Measurements from ENCODE around the gene GPR171. TPM values are rescaled to one million over a fixed set of nuclear protein-coding genes. Genes with fewer than 3 reads are reported as not detected.

Gene GPR171
- total RNA-seq, 1 donor from 2014 or later, result not detected

GRCh38 chr3:151199554-151200438 lies 3.2 kb downstream of the GPR171 start:
- no peaks in the 10 kb centered on the region for H3K27me3 Mint-ChIP-seq (ENCODE audit: insufficient read depth, low read depth)

DNA sequence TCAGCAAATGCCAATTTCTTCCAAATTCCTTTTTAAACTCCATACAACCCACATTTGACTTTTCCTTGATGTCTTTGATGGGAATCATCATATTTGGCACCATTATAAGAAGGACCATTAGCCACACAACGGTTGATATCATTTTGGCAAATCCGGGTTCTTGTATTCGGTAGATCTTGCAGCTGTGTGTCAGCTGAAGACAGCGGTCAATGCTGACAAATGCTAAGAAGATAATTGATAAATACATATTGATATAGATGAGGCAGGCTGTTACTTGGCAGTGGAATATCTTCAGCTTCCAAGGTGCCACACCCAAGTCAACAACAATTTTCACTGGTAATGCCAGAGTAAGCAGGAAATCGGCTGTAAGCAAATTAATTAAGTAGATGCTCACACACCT lies 4.2 kb downstream of the GPR171 start:
- no peak overlapping the region for H3K27ac Mint-ChIP-seq

More at GRCh38 chr3:151199554-151200438, 3.2 kb downstream of the GPR171 start:
- no peak overlapping the region for H3K4me3 ChIP-seq
- no peaks in the 10 kb centered on the region for H4K20me1 ChIP-seq (ENCODE audit: low read depth)
- no peak overlapping the region for H3K9ac ChIP-seq
- H3K27ac ChIP-seq, result no peak overlapping the region
- TF ChIP-seq EZH2 (IDR thresholded peaks at IDR 0.05) (no peak), CTCF (IDR thresholded peaks at IDR 0.05) (no peak), EZH2phosphoT487 (IDR thresholded peaks at IDR 0.05) (no peak)
- no peaks in the 10 kb centered on the region for H3K9me3 Mint-ChIP-seq
- no peaks in the 10 kb centered on the region for H3K9me3 ChIP-seq (ENCODE audit: low read depth)
- H3K36me3 Mint-ChIP-seq, result peaks cover 2% of the 10 kb centered on the region
- no peak overlapping the region for H3K4me3 Mint-ChIP-seq
- H3K4me2 ChIP-seq, result no peak overlapping the region
- no peak overlapping the region for H3K27ac Mint-ChIP-seq
- H3F3A ChIP-seq (ENCODE audit: low read depth), result no peaks in the 10 kb centered on the region
- DNase-seq (ENCODE audit: low spot score), result no peak
- H3K36me3 ChIP-seq, result no peaks in the 10 kb centered on the region
- no peaks in the 10 kb centered on the region for H3K4me1 ChIP-seq
- no peak overlapping the region for H2AFZ ChIP-seq (replicated peaks)
- no peaks in the 10 kb centered on the region for H3K79me2 ChIP-seq (ENCODE audit: low read depth)
- no peaks in the 10 kb centered on the region for H3K4me1 Mint-ChIP-seq
- no peaks in the 10 kb centered on the region for H3K27me3 ChIP-seq

GRCh38 chr3:151197981-151198767 lies 4.8 kb downstream of the GPR171 start:
- H3K9me3 ChIP-seq (ENCODE audit: low read depth), result no peaks in the 10 kb centered on the region
- H3F3A ChIP-seq (ENCODE audit: low read depth), result no peaks in the 10 kb centered on the region
- no peak overlapping the region for H3K4me2 ChIP-seq
- H3K4me3 ChIP-seq, result no peak overlapping the region
- H3K27ac Mint-ChIP-seq, result no peak overlapping the region
- no peaks in the 10 kb centered on the region for H3K36me3 ChIP-seq
- no peak for DNase-seq (ENCODE audit: low spot score)
- H3K9me3 Mint-ChIP-seq, result no peaks in the 10 kb centered on the region
- H3K4me3 Mint-ChIP-seq, result no peak overlapping the region
- H3K27me3 Mint-ChIP-seq (ENCODE audit: insufficient read depth, low read depth), result no peaks in the 10 kb centered on the region
- H3K27ac ChIP-seq, result no peak overlapping the region
- H2AFZ ChIP-seq (replicated peaks), result no peak overlapping the region
- no peaks in the 10 kb centered on the region for H3K4me1 ChIP-seq
- no peaks in the 10 kb centered on the region for H3K27me3 ChIP-seq
- no peaks in the 10 kb centered on the region for H3K4me1 Mint-ChIP-seq
- no peak overlapping the region for H3K9ac ChIP-seq
- H3K79me2 ChIP-seq (ENCODE audit: low read depth), result no peaks in the 10 kb centered on the region
- H3K36me3 Mint-ChIP-seq, result peaks cover 5% of the 10 kb centered on the region
- no peak for TF ChIP-seq EZH2phosphoT487 (IDR thresholded peaks at IDR 0.05)
- TF ChIP-seq CTCF (IDR thresholded peaks at IDR 0.05), result no peak
- no peak for TF ChIP-seq EZH2 (IDR thresholded peaks at IDR 0.05)
- no peaks in the 10 kb centered on the region for H4K20me1 ChIP-seq (ENCODE audit: low read depth)

More for the DNA sequence above, 4.2 kb downstream of the GPR171 start:
- H3F3A ChIP-seq (ENCODE audit: low read depth), result no peaks in the 10 kb centered on the region
- no peak overlapping the region for H2AFZ ChIP-seq (replicated peaks)
- TF ChIP-seq EZH2 (IDR thresholded peaks at IDR 0.05) (no peak), CTCF (IDR thresholded peaks at IDR 0.05) (no peak), EZH2phosphoT487 (IDR thresholded peaks at IDR 0.05) (no peak)
- no peak overlapping the region for H3K4me3 ChIP-seq
- Mint-ChIP-seq H3K9me3 (no peaks in the 10 kb centered on the region), H3K27me3 (ENCODE audit: insufficient read depth, low read depth) (no peaks in the 10 kb centered on the region), H3K36me3 (peaks cover 5% of the 10 kb centered on the region), H3K4me1 (no peaks in the 10 kb centered on the region), H3K4me3 (no peak overlapping the region)
- no peak overlapping the region for H3K4me2 ChIP-seq
- H3K27me3 ChIP-seq, result no peaks in the 10 kb centered on the region
- no peaks in the 10 kb centered on the region for H3K4me1 ChIP-seq
- H3K9me3 ChIP-seq (ENCODE audit: low read depth), result no peaks in the 10 kb centered on the region
- no peak overlapping the region for H3K27ac ChIP-seq
- no peak overlapping the region for H3K9ac ChIP-seq
- no peaks in the 10 kb centered on the region for H3K79me2 ChIP-seq (ENCODE audit: low read depth)
- no peaks in the 10 kb centered on the region for H3K36me3 ChIP-seq
- no peaks in the 10 kb centered on the region for H4K20me1 ChIP-seq (ENCODE audit: low read depth)
- DNase-seq (ENCODE audit: low spot score), result no peak
